ENCODE measurements around the gene SARDH. TPM values are rescaled to one million over a fixed set of nuclear protein-coding genes. Genes with fewer than 3 reads are reported as not detected.

SARDH gene
- total RNA-seq, 1 experiment from 2014 or later = 5.3 TPM

DNA sequence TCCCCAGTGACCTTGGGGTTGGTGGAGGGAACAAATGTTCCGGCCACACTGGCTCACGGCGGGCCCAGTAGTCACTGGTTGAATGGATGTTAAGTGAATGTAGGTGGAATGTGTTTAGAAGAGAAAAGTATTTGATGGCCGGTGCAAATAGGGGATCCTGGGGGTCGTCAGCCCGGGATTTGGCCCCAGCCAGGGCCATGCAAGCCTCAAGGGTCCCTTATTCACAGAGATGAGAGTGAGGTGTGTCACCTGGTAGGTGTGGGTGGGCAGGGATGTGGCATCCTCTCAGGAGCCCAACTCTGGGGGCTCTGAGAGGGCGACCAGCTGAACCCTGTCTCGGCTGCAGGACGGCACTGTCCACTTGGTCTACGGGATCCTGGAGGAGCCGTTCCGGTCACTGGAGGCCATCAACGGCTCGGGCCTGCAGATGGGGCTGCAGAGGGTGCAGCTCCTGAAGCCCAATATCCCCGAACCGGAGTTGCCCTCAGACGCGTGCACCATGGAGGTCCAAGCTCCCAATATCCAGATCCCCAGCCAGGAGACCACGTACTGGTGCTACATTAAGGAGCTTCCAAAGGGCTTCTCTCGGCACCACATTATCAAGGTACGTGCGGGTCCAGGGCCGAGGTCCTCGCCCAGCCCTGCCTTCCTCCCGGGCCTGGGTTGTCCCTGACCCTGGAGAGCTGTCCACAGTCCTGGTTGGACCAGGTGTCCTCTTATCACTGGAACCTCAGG is 96.1 kb downstream of the SARDH start:
- Histone ChIP-seq H3K9ac (ENCODE audit: extremely low read depth, insufficient read length, low read length) (no peak overlapping the region), H3K56ac (ENCODE audit: insufficient read length, low read depth, low read length) (no peak overlapping the region), H3K4me2 (ENCODE audit: insufficient read depth, insufficient read length, low read length) (no peak overlapping the region), H3T11ph (ENCODE audit: low read length) (no peak overlapping the region), H4K91ac (ENCODE audit: insufficient read length, low read depth, low read length) (no peak overlapping the region), H3K27me3 (ENCODE audit: insufficient read depth, low read length) (no peaks in the 10 kb centered on the region), H3K79me1 (ENCODE audit: insufficient read depth, low read depth, low read length, poor library complexity, severe bottlenecking) (no peaks in the 10 kb centered on the region), H2BK120ac (ENCODE audit: low read depth, low read length, poor library complexity, severe bottlenecking) (no peak overlapping the region), H2BK12ac (ENCODE audit: insufficient read length, low read depth, low read length) (no peak overlapping the region), H3K27ac (ENCODE audit: insufficient read length, low read depth, low read length) (no peak overlapping the region), H3K23me2 (ENCODE audit: insufficient read length, low read depth, low read length, poor library complexity, severe bottlenecking) (no peaks in the 10 kb centered on the region), H2BK15ac (ENCODE audit: low read depth, low read length) (no peak overlapping the region), H3K23ac (ENCODE audit: insufficient read length, low read depth, low read length) (no peak overlapping the region), H2BK20ac (ENCODE audit: low read depth, low read length, poor library complexity, severe bottlenecking) (no peak overlapping the region), H3K18ac (ENCODE audit: insufficient read length, low read depth, low read length) (no peak overlapping the region), H2AK5ac (ENCODE audit: insufficient read length, low read length) (no peak overlapping the region), H2AFZ (ENCODE audit: low read length) (no peak overlapping the region), H3K79me2 (ENCODE audit: insufficient read depth, low read length) (no peaks in the 10 kb centered on the region), H4K8ac (replicated peaks; ENCODE audit: insufficient read length, low read depth, low read length) (no peak overlapping the region), H3K4ac (ENCODE audit: low read depth, low read length) (no peak overlapping the region), H4K5ac (ENCODE audit: insufficient read length, low read depth, low read length) (no peak overlapping the region), H3K14ac (ENCODE audit: insufficient read depth, low read length) (no peak overlapping the region), H3K9me3 (ENCODE audit: control insufficient read depth, low read depth, low read length) (no peaks in the 10 kb centered on the region), H2BK5ac (ENCODE audit: insufficient read length, low read length) (no peak overlapping the region), H3K4me1 (ENCODE audit: insufficient read depth, low read length) (no peaks in the 10 kb centered on the region; the same call in 1 of the 2 replicates), H4K20me1 (ENCODE audit: control insufficient read depth, insufficient read depth, insufficient read length) (no peaks in the 10 kb centered on the region)
- no peak for DNase-seq
- Mint-ChIP-seq H3K4me1 (peaks cover 20 to 29% of the 10 kb centered on the region in 2 experiments), H3K27me3 (ENCODE audit: low read depth) (peaks cover 8% of the 10 kb centered on the region), H3K36me3 (ENCODE audit: insufficient read depth in 1 of 3, low read depth in 3 of 3) (no peaks in the 10 kb centered on the region), H3K27ac (no peak overlapping the region; a peak in 1 of 7 replicates), H3K4me3 (no peak overlapping the region; a peak in 1 of 5 replicates), H3K9me3 (no peaks in the 10 kb centered on the region)
- WGBS (ENCODE audit: extremely low coverage, insufficient read length, low lambda C conversion rate) = 100% methylated on average over 1 of the region's 25 CpGs
- TF ChIP-seq, protein P1, sequence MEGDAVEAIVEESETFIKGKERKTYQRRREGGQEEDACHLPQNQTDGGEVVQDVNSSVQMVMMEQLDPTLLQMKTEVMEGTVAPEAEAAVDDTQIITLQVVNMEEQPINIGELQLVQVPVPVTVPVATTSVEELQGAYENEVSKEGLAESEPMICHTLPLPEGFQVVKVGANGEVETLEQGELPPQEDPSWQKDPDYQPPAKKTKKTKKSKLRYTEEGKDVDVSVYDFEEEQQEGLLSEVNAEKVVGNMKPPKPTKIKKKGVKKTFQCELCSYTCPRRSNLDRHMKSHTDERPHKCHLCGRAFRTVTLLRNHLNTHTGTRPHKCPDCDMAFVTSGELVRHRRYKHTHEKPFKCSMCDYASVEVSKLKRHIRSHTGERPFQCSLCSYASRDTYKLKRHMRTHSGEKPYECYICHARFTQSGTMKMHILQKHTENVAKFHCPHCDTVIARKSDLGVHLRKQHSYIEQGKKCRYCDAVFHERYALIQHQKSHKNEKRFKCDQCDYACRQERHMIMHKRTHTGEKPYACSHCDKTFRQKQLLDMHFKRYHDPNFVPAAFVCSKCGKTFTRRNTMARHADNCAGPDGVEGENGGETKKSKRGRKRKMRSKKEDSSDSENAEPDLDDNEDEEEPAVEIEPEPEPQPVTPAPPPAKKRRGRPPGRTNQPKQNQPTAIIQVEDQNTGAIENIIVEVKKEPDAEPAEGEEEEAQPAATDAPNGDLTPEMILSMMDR (conservative IDR thresholded peaks at IDR 0.05) = no peak

Measured in H9 (cell line).